ENCODE measurements around the gene HMCN1.

HMCN1 gene

GRCh38 chr1:185733818-185734735, at the start of gene HMCN1:
TSS of gene HMCN1 (plus strand) at chr1:185734391. CDS start at chr1:185734780, 389 bp downstream.
- Histone ChIP-seq H3K27me3 (ENCODE audit: control insufficient read depth, low read length) (no peaks in the 10 kb centered on the region; the same call in 1 of the 2 replicates), H3K9me2 (replicated peaks; ENCODE audit: control insufficient read depth, low read length) (no peaks in the 10 kb centered on the region), H3K4me3 (ENCODE audit: low read length) (no peak within 1 kb of the TSS), H3K4me2 (ENCODE audit: low read length) (no peak within 1 kb of the TSS), H4K20me1 (ENCODE audit: control insufficient read depth, insufficient read depth, low read depth, low read length) (no peaks in the 10 kb centered on the region), H3K4me1 (ENCODE audit: control insufficient read depth, low read length) (no peaks in the 10 kb centered on the region), H3K36me3 (ENCODE audit: control insufficient read depth, low read length) (no peaks in the 10 kb centered on the region), H3F3A (ENCODE audit: control insufficient read depth, insufficient read depth) (no peaks in the 10 kb centered on the region), H3K9me3 (ENCODE audit: control insufficient read depth, insufficient read depth, low read length) (no peaks in the 10 kb centered on the region), H3K27ac (ENCODE audit: low read depth, low read length) (no peak within 1 kb of the TSS), H3K79me2 (ENCODE audit: control insufficient read depth, low read length) (no peaks in the 10 kb centered on the region)
- TF ChIP-seq CTCF (IDR thresholded peaks at IDR 0.05; ENCODE audit: low read depth, low read length, poor library complexity, severe bottlenecking) (no peak), EZH2phosphoT487 (IDR thresholded peaks at IDR 0.05; ENCODE audit: borderline replicate concordance, low read length) (no peak)

- H3K27me3 ChIP-seq (ENCODE audit: control insufficient read depth, low read length): peaks cover 7% of the 10 kb centered on the region; the same call in 1 of the 2 replicates
- no peak overlapping the region for H3K27ac ChIP-seq (ENCODE audit: low read depth, low read length)
- no peaks in the 10 kb centered on the region for H3K9me3 ChIP-seq (ENCODE audit: control insufficient read depth, insufficient read depth, low read length)
- H3F3A ChIP-seq (ENCODE audit: control insufficient read depth, insufficient read depth): no peaks in the 10 kb centered on the region
- no peaks in the 10 kb centered on the region for H4K20me1 ChIP-seq (ENCODE audit: control insufficient read depth, insufficient read depth, low read depth, low read length)
- no peak overlapping the region for H3K4me2 ChIP-seq (ENCODE audit: low read length)
- TF ChIP-seq CTCF (IDR thresholded peaks at IDR 0.05; ENCODE audit: low read depth, low read length, poor library complexity, severe bottlenecking) (no peak), EZH2phosphoT487 (IDR thresholded peaks at IDR 0.05; ENCODE audit: borderline replicate concordance, low read length) (no peak)
- no peaks in the 10 kb centered on the region for H3K79me2 ChIP-seq (ENCODE audit: control insufficient read depth, low read length)
- H3K9me2 ChIP-seq (replicated peaks; ENCODE audit: control insufficient read depth, low read length): no peaks in the 10 kb centered on the region
- no peaks in the 10 kb centered on the region for H3K4me1 ChIP-seq (ENCODE audit: control insufficient read depth, low read length)
- H3K36me3 ChIP-seq (ENCODE audit: control insufficient read depth, low read length): no peaks in the 10 kb centered on the region
- no peak overlapping the region for H3K4me3 ChIP-seq (ENCODE audit: low read length)
These were observed 47.1 kb upstream of the HMCN1 start for GRCh38 chr1:185686821-185687778.

- H3K79me2 ChIP-seq (ENCODE audit: control insufficient read depth, low read length): no peaks in the 10 kb centered on the region
- no peak overlapping the region for H3K27ac ChIP-seq (ENCODE audit: low read depth, low read length)
- H3K9me3 ChIP-seq (ENCODE audit: control insufficient read depth, insufficient read depth, low read length): no peaks in the 10 kb centered on the region; the same call in 1 of the 2 replicates
- H3K27me3 ChIP-seq (ENCODE audit: control insufficient read depth, low read length): peaks cover 7% of the 10 kb centered on the region; the same call in 1 of the 2 replicates
- TF ChIP-seq EZH2phosphoT487 (IDR thresholded peaks at IDR 0.05; ENCODE audit: borderline replicate concordance, low read length) (no peak), CTCF (IDR thresholded peaks at IDR 0.05; ENCODE audit: low read depth, low read length, poor library complexity, severe bottlenecking) (no peak)
- peaks cover 15% of the 10 kb centered on the region for H3K4me1 ChIP-seq (ENCODE audit: control insufficient read depth, low read length)
- H3K4me3 ChIP-seq (ENCODE audit: low read length): no peak overlapping the region
- H3K9me2 ChIP-seq (replicated peaks; ENCODE audit: control insufficient read depth, low read length): no peaks in the 10 kb centered on the region
- H3K4me2 ChIP-seq (ENCODE audit: low read length): no peak overlapping the region
- H3K36me3 ChIP-seq (ENCODE audit: control insufficient read depth, low read length): no peaks in the 10 kb centered on the region
- peaks cover 3% of the 10 kb centered on the region; the same call in 1 of the 2 replicates for H3F3A ChIP-seq (ENCODE audit: control insufficient read depth, insufficient read depth)
- H4K20me1 ChIP-seq (ENCODE audit: control insufficient read depth, insufficient read depth, low read depth, low read length): no peaks in the 10 kb centered on the region
These were observed 43.7 kb upstream of the HMCN1 start for GRCh38 chr1:185690527-185690926.

Measured in DOHH2 (cell line).